ENCODE results near the gene TMEM151A.
"Not testable (repeated sequence)": the region's sequence is repeated elsewhere in the genome, so short reads cannot be mapped to it uniquely, and the experiment has no call there.

The TMEM151A gene

GRCh38 chr11:66267379-66268243, 24.1 kb upstream of the TMEM151A start:
- peak; percentile 89 for DNase-seq

- peak; percentile 99 for DNase-seq
These were observed 23.3 kb upstream of the TMEM151A start, which contains the start of gene RAB1B for GRCh38 chr11:66268244-66268951. TSS of gene RAB1B (plus strand) at chr11:66268639. CDS start at chr11:66268680, 41 bp downstream.

GRCh38 chr11:66268952-66269905, 22.5 kb upstream of the TMEM151A start:
- DNase-seq = no peak

- DNase-seq = no peak
These were observed 19.9 kb upstream of the TMEM151A start for GRCh38 chr11:66271816-66272215.

- DNase-seq = no peak
These were observed 19.1 kb upstream of the TMEM151A start for GRCh38 chr11:66272596-66272995.

GRCh38 chr11:66274219-66274618, 17.5 kb upstream of the TMEM151A start:
- DNase-seq = no peak

- no peak for DNase-seq
These were observed 16.3 kb upstream of the TMEM151A start for GRCh38 chr11:66275396-66275795.

- DNase-seq = no peak
These were observed 15.6 kb upstream of the TMEM151A start for GRCh38 chr11:66275984-66276612.

GRCh38 chr11:66276619-66277018, 15.1 kb upstream of the TMEM151A start:
- DNase-seq = not testable (repeated sequence)

- not testable (repeated sequence) for DNase-seq
These were observed 14.6 kb upstream of the TMEM151A start for GRCh38 chr11:66277064-66277463.

GRCh38 chr11:66277471-66278362, 14.0 kb upstream of the TMEM151A start, which contains the start of gene CNIH2:
TSS of gene CNIH2 (plus strand) at chr11:66278175. CDS start at chr11:66278457, 282 bp downstream.
- peak; percentile 55 for DNase-seq

GRCh38 chr11:66278363-66279091, 13.2 kb upstream of the TMEM151A start:
- DNase-seq = no peak

GRCh38 chr11:66279092-66279734, 12.5 kb upstream of the TMEM151A start:
- DNase-seq = no peak

- no peak for DNase-seq
These were observed 11.3 kb upstream of the TMEM151A start for GRCh38 chr11:66280428-66280827.

- no peak for DNase-seq
These were observed 10.7 kb upstream of the TMEM151A start for GRCh38 chr11:66281001-66281400.

GRCh38 chr11:66281776-66282467, 9.8 kb upstream of the TMEM151A start:
- no peak for DNase-seq

- DNase-seq = peak; percentile 98
These were observed 8.9 kb upstream of the TMEM151A start for GRCh38 chr11:66282468-66283455.

All from stimulated activated CD4-positive, alpha-beta T cell treated with anti-CD3 and anti-CD28 coated beads, Interleukin-12 subunit alpha, Interleukin-12 subunit beta, amount 100 ng/mL, for 4 hours (primary cell).